ENCODE measurements around the gene SMG5. TPM values are rescaled to one million over a fixed set of nuclear protein-coding genes. Genes with fewer than 3 reads are reported as not detected.
"Not testable (repeated sequence)": the region's sequence is repeated elsewhere in the genome, so short reads cannot be mapped to it uniquely, and the experiment has no call there.

SMG5 gene
- total RNA-seq, 1 donor from 2014 or later, result 84.5 TPM

- intact Hi-C loops (cut with micrococcal nuclease), result loop anchor here (10.0 kb wide), 1 partner anchor 81 kb away; no protein-coding TSS in a partner anchor
- DNase-seq (no peak), ATAC-seq (no peak)
Measured at GRCh38 chr1:156226116-156226538, 56.5 kb downstream of the SMG5 start.

GRCh38 chr1:156225677-156226014 lies 57.0 kb downstream of the SMG5 start:
- no peak for ATAC-seq
- intact Hi-C loops (cut with micrococcal nuclease), result loop anchor here (10.0 kb wide), 1 partner anchor 81 kb away; no protein-coding TSS in a partner anchor
- no peak for DNase-seq

GRCh38 chr1:156221986-156222692 lies 60.5 kb downstream of the SMG5 start:
- DNase-seq (peak; percentile 17), ATAC-seq (no peak)
- intact Hi-C loops (cut with micrococcal nuclease), result loop anchor here (10.0 kb wide), 1 partner anchor 77 kb away; no protein-coding TSS in a partner anchor

GRCh38 chr1:156220226-156220625 lies 62.4 kb downstream of the SMG5 start:
- intact Hi-C loops (cut with micrococcal nuclease), result loop anchor here (10.0 kb wide), 1 partner anchor 75 kb away; no protein-coding TSS in a partner anchor
- ATAC-seq (no peak), DNase-seq (peak; percentile 7)

GRCh38 chr1:156217871-156218270 lies 64.8 kb downstream of the SMG5 start:
- intact Hi-C loops (cut with micrococcal nuclease), result no loop called here
- ATAC-seq (no peak), DNase-seq (no peak)

- intact Hi-C loops (cut with micrococcal nuclease); ATAC-seq: not testable (repeated sequence)
- peak; percentile 21 for DNase-seq
Measured at GRCh38 chr1:156216361-156217086, 66.1 kb downstream of the SMG5 start.

GRCh38 chr1:156214024-156214748 lies 68.4 kb downstream of the SMG5 start:
- intact Hi-C loops (cut with micrococcal nuclease), result no loop called here
- DNase-seq (peak; percentile 17), ATAC-seq (no peak)

- intact Hi-C loops (cut with micrococcal nuclease), result no loop called here
- ATAC-seq (no peak), DNase-seq (no peak)
Measured at GRCh38 chr1:156213644-156213966, 69.0 kb downstream of the SMG5 start.

GRCh38 chr1:156212833-156213643 lies 69.6 kb downstream of the SMG5 start, which contains the start of gene PMF1:
Gene PMF1 (plus strand): TSS chr1:156213007. CDS start chr1:156213016, 9 bp downstream.
- intact Hi-C loops (cut with micrococcal nuclease), result no loop called here
- ATAC-seq, result peak; percentile 98
- peak; percentile 98 for DNase-seq

- peak; percentile 11 for DNase-seq
- ATAC-seq, result no peak
- intact Hi-C loops (cut with micrococcal nuclease), result no loop called here
Measured at GRCh38 chr1:156212130-156212529, 70.5 kb downstream of the SMG5 start.

- DNase-seq (peak; percentile 1), ATAC-seq (no peak)
- intact Hi-C loops (cut with micrococcal nuclease), result no loop called here
Measured at GRCh38 chr1:156211243-156211642, 71.4 kb downstream of the SMG5 start.

GRCh38 chr1:156204686-156205085 lies 77.9 kb downstream of the SMG5 start:
- intact Hi-C loops (cut with micrococcal nuclease), result no loop called here
- DNase-seq (no peak), ATAC-seq (no peak)

GRCh38 chr1:156203331-156203730 lies 79.3 kb downstream of the SMG5 start:
- intact Hi-C loops (cut with micrococcal nuclease), result no loop called here
- DNase-seq (no peak), ATAC-seq (peak; percentile 79)

GRCh38 chr1:156200044-156200443 lies 82.6 kb downstream of the SMG5 start:
- intact Hi-C loops (cut with micrococcal nuclease), result no loop called here
- ATAC-seq (no peak), DNase-seq (no peak)

Other genes starting within 250 kb of the SMG5 start
- gene UBQLN4, start 229.0 kb downstream of the SMG5 start, total RNA-seq, result 33.9 TPM
- gene LAMTOR2, start 228.0 kb downstream of the SMG5 start, total RNA-seq, result 65.6 TPM
- not detected for gene RAB25, start 221.7 kb downstream of the SMG5 start, total RNA-seq
- gene MEX3A, start 200.4 kb downstream of the SMG5 start, total RNA-seq, result 0.17 TPM
- gene LMNA, start 168.1 kb downstream of the SMG5 start, total RNA-seq, result 252 TPM
- 0.69 TPM for gene SEMA4A, start 129.2 kb downstream of the SMG5 start, total RNA-seq
- 15.3 TPM for gene SLC25A44, start 88.7 kb downstream of the SMG5 start, total RNA-seq
- 65.1 TPM for gene PMF1, start 69.8 kb downstream of the SMG5 start, total RNA-seq
- 1.1 TPM for gene BGLAP, start 40.6 kb downstream of the SMG5 start, total RNA-seq
- gene PAQR6, start 34.8 kb downstream of the SMG5 start, total RNA-seq, result 0.32 TPM
- 1.5 TPM for gene TMEM79, start 1.5 kb upstream of the SMG5 start, total RNA-seq
- gene GLMP, start 12.9 kb upstream of the SMG5 start, total RNA-seq, result 16.0 TPM
- not detected for gene VHLL, start 16.5 kb upstream of the SMG5 start, total RNA-seq
- gene CCT3, start 55.5 kb upstream of the SMG5 start, total RNA-seq, result 131 TPM
- gene TSACC, start 55.7 kb upstream of the SMG5 start, total RNA-seq, result not detected
- not detected for gene RHBG, start 86.4 kb upstream of the SMG5 start, total RNA-seq
- 116 TPM for gene MEF2D, start 217.9 kb upstream of the SMG5 start, total RNA-seq